DOHH2 (cell line): ENCODE results near the gene MAP2.

Experiments
- H3F3A ChIP-seq: fragments of 200-600 bp; sonication (generic), shearing (Covaris generic); 2 replicates; pipeline ENCODE4 v1.6.0; 2016; ENCODE audit warnings: antibody characterized with exemption, mild to moderate bottlenecking; ENCODE audit not compliant: control insufficient read depth, insufficient read depth
- H3K27ac ChIP-seq: fragments of 200-600 bp; sonication (generic); 2 replicates; pipeline ENCODE4 v1.5.1; 2014; ENCODE audit warnings: low read depth, mild to moderate bottlenecking, low read length, moderate library complexity
- H3K27me3 ChIP-seq: fragments of 200-600 bp; sonication (generic); 2 replicates; pipeline ENCODE4 v1.6.1; 2014; ENCODE audit warnings: mild to moderate bottlenecking, low read length, mixed read lengths; ENCODE audit not compliant: control insufficient read depth
- H3K36me3 ChIP-seq: fragments of 200-600 bp; sonication (generic); 2 replicates; pipeline ENCODE4 v1.6.1; 2014; ENCODE audit warnings: mild to moderate bottlenecking, low read length, moderate library complexity, mixed read lengths; ENCODE audit not compliant: control insufficient read depth
- H3K4me1 ChIP-seq: fragments of 200-600 bp; sonication (generic); 2 replicates; pipeline ENCODE4 v1.6.1; 2014; ENCODE audit warnings: mild to moderate bottlenecking, low read length, mixed read lengths; ENCODE audit not compliant: control insufficient read depth
- H3K4me2 ChIP-seq: fragments of 200-600 bp; sonication (generic); 2 replicates; pipeline ENCODE4 v1.6.0; 2014; ENCODE audit warnings: mild to moderate bottlenecking, low read length, moderate library complexity
- H3K4me3 ChIP-seq: fragments of 200-600 bp; sonication (generic); 2 replicates; pipeline ENCODE4 v1.5.1; 2014; ENCODE audit warnings: mild to moderate bottlenecking, low read length, mixed read lengths
- H3K79me2 ChIP-seq: fragments of 200-600 bp; sonication (generic); 2 replicates; pipeline ENCODE4 v1.6.1; 2014; ENCODE audit warnings: mild to moderate bottlenecking, low read length, mixed read lengths; ENCODE audit not compliant: control insufficient read depth
- H3K9me2 ChIP-seq: fragments of 200-600 bp; sonication (generic); replicated peaks from 2 replicates; pipeline ENCODE4 v1.6.1; 2014; ENCODE audit warnings: mild to moderate bottlenecking, low read length, mixed read lengths; ENCODE audit not compliant: control insufficient read depth
- H3K9me3 ChIP-seq: fragments of 200-600 bp; sonication (generic); 2 replicates; pipeline ENCODE4 v1.6.1; 2014; ENCODE audit warnings: antibody characterized with exemption, low read length, mixed read lengths; ENCODE audit not compliant: control insufficient read depth, insufficient read depth
- H4K20me1 ChIP-seq: fragments of 200-600 bp; sonication (generic); 2 replicates; pipeline ENCODE4 v1.6.0; 2014; ENCODE audit warnings: low read depth, mild to moderate bottlenecking, antibody characterized with exemption, low read length, moderate library complexity; ENCODE audit not compliant: control insufficient read depth, insufficient read depth
- CTCF ChIP-seq: fragments of 200-600 bp; sonication (generic); IDR thresholded peaks from one replicate; pipeline ENCODE4 v1.5.1; 2014; ENCODE audit warnings: antibody characterized with exemption, mild to moderate bottlenecking, low read depth, low read length; ENCODE audit not compliant: poor library complexity, severe bottlenecking
- EZH2phosphoT487 ChIP-seq: fragments of 200-600 bp; sonication (generic); IDR thresholded peaks from 2 replicates; pipeline ENCODE4 v1.6.1; 2017; ENCODE audit warnings: borderline replicate concordance, mild to moderate bottlenecking, antibody characterized with exemption, low read length, moderate library complexity, mixed read lengths

MAP2 gene

GRCh38 chr2:209451209-209451834 is 27.5 kb downstream of the MAP2 start:
- no peak overlapping the region for H3K27ac ChIP-seq
- no peaks in the 10 kb centered on the region for H3K36me3 ChIP-seq
- no peak overlapping the region for H3K4me3 ChIP-seq
- no peaks in the 10 kb centered on the region for H3K27me3 ChIP-seq
- H3K79me2 ChIP-seq: no peaks in the 10 kb centered on the region
- H3K4me1 ChIP-seq: peaks cover 18% of the 10 kb centered on the region
- H3K9me3 ChIP-seq: no peaks in the 10 kb centered on the region
- peak overlapping the region; percentile 19 for H3K4me2 ChIP-seq
- H3F3A ChIP-seq: no peaks in the 10 kb centered on the region
- no peaks in the 10 kb centered on the region for H3K9me2 ChIP-seq
- TF ChIP-seq CTCF: no peak
- TF ChIP-seq EZH2phosphoT487: no peak
- no peaks in the 10 kb centered on the region for H4K20me1 ChIP-seq

DNA sequence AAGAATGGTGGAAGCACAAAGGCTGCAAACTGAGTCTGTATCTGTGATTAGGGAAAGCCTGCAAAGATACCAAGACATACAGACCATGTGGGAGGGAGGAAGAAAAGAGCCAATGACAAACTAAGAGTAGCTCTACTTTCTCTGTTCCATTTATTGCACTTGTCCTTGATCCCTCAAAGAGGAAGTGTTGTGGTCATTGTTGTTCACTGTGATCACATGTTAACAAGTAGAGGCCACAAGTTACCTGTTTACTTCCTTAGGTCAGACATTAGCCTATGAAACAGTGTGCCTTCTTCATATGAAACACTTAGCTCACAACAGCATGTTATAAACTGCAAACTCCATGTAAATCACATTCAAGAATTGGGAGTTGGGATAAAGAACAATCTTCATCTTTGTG is 32.6 kb downstream of the MAP2 start:
- H3K9me2 ChIP-seq: no peaks in the 10 kb centered on the region
- H3K4me1 ChIP-seq: peaks cover 15% of the 10 kb centered on the region
- no peaks in the 10 kb centered on the region for H3K9me3 ChIP-seq
- no peaks in the 10 kb centered on the region for H4K20me1 ChIP-seq
- no peaks in the 10 kb centered on the region for H3K79me2 ChIP-seq
- H3K36me3 ChIP-seq: no peaks in the 10 kb centered on the region
- no peak overlapping the region for H3K4me3 ChIP-seq
- H3K27ac ChIP-seq: no peak overlapping the region
- H3F3A ChIP-seq: no peaks in the 10 kb centered on the region
- no peak overlapping the region for H3K4me2 ChIP-seq
- TF ChIP-seq EZH2phosphoT487: no peak
- TF ChIP-seq CTCF: no peak
- H3K27me3 ChIP-seq: no peaks in the 10 kb centered on the region

DNA sequence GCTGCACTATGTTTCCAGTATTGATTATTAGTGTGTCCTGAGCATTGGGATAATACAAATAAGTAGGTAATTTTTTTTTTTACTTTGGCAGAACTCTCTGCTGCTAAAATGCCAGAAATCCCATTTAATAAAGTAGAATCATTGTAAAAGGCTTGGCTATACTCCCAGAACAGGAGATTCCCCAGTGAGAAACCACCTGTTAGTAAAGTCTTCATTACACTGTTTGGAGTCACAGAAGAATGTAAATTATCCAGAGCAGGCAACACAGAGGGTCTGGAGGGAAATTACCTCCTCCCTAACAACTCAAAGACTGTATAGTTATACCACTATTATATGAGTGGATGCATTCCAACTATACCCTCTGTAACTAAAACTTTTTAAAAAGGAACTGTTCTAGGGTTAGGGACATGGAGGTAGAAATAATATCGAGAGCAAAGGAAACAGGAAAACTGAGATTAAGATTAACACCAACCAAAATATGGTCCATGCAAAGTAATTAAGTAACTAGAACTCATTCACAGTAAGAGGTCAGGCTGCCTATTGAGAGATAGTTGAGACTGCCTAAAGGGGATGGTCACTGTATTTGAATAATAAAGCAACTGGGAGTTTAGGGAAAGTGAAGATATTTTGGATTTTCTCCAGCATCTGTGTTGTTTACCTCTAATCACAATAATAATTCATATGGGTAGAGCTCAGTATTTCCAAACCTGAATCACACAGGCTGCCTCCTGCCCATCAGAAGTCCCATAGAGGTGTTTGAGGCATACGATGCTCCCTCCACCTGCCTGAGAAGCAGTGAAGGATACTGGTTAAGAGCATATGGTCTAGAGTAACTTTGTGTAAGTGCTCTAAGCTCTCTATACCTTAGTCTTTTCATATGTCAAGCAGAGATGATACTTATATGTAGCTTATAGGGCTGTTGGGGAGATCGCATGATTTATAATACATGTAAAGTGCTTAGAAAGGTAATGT is 34.4 kb downstream of the MAP2 start:
- Histone ChIP-seq H3K4me2 (no peak overlapping the region), H3F3A (no peaks in the 10 kb centered on the region), H3K9me2 (no peaks in the 10 kb centered on the region), H3K27ac (no peak overlapping the region), H3K4me3 (no peak overlapping the region), H3K79me2 (no peaks in the 10 kb centered on the region), H3K4me1 (peaks cover 11% of the 10 kb centered on the region), H3K27me3 (no peaks in the 10 kb centered on the region), H3K9me3 (no peaks in the 10 kb centered on the region), H3K36me3 (no peaks in the 10 kb centered on the region), H4K20me1 (no peaks in the 10 kb centered on the region)
- no peak for TF ChIP-seq EZH2phosphoT487
- no peak for TF ChIP-seq CTCF
